Kidney capillary endothelial cell (primary cell): ENCODE measurements around the gene MEGF6.
"Not testable (repeated sequence)": the region's sequence is repeated elsewhere in the genome, so short reads cannot be mapped to it uniquely, and the experiment has no call there.

Experiments
- DNase-seq: peaks from one replicate; pipeline ENCODE4 v3.0.0-alpha.2; 2018; ENCODE audit warnings: low spot score

MEGF6 gene

DNA sequence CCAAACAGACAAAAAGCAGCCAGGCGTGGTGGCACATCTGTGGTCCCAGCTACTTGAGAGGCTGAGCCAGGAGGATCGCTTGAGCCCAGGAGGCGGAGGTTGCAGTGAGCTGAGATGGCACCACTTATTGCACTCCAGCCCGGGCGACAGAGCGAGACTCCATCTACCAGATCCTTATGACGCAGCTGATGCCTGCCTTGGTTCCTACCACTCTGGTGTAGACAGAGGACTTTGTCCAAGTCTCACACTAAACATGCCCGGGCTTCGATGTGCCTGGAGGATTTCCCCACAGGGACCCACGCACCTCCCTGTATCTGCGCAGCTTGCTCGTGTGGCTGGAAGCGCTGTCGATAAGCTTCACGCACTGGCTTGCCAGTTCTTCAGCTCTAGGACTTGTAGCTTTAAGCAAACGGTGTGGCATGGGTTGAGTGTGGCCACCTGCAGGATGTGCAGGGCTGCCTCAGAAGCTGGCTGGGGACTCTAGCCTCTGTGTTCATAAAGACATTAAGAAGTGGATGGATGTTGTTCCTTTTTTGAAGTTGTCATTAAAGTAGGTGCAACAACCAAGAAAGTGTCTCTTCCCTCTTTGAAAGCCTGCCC is 18.4 kb upstream of the MEGF6 start:
- no peak for DNase-seq

DNA sequence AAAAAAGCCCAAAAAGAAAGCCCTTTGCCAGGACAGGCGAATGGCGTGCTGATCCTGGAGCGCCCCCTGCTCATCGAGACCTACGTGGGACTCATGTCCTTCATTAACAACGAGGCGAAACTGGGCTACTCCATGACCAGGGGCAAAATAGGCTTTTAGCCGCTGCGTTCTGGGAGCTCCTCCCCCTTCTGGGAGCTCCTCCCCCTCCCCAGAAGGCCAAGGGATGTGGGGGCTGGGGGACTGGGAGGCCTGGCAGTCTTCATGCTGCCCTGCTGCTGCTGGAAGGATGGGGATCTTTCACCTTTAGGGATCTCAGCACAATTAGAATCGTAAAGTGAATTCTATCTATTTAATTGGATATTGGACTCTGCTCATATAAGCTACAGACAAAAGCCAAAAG is 17.1 kb upstream of the MEGF6 start:
- DNase-seq, result no peak

- no peak for DNase-seq
Observed at GRCh38 chr1:3627515-3628253, 16.4 kb upstream of the MEGF6 start.

DNA sequence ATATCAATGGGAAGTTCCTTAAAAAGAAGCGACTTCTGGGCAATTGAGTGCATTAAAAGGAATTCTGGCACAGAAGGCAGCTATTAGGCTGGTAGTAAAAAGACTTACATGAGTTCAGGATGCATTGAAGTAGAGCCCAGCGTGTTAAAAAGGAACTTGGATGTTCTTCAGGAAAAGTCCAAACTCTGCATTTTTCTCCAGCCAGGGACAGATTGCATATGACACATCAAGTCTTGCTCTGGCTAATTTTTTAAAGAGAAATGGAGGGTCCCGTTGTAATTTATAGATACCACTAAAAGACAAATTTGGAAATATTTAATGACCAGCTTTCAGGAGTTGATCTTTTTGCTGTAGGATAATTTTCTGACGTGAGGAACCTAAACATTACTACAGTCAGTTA is 14.7 kb upstream of the MEGF6 start:
- DNase-seq, result no peak

DNA sequence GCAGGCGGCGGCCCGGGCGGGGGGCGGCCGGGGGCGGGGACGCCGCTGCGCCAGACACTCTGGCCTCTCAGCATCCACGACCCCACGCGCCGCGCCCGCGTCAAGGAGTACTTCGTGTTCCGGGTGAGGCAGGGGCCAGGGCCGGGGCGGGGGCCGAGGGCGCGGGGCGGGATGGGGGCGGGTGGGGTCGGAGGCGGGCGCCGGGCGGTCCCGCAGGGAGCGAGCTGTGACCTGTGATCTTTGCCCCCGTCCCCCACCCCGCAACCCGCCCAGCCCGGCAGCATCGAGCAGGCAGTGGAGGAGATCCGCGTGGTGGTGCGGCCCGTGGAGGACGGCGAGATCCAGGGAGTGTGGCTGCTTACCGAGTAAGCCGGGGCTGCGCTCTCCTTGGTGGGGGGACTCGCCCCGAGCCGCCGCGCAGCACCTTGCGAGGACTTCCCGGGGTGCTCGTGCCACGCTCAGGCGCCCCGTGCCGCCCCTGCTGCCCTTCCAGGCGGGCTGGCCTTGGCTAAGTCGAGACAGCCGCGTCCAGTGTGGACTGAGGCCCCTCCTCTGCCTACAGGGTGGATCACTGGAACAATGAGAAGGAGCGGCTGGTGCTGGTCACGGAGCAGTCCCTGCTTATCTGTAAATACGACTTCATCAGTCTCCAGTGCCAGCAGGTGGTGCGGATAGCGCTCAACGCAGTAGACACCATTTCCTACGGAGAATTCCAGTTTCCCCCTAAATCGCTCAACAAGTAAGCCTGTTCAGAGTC is 14.0 kb upstream of the MEGF6 start:
- peak; percentile 26 for DNase-seq

- peak; percentile 94 for DNase-seq
Observed at GRCh38 chr1:3624200-3625136, 13.2 kb upstream of the MEGF6 start, which contains the start of gene TPRG1L. Gene TPRG1L (plus strand): TSS chr1:3625015. CDS start chr1:3625073, 58 bp downstream.

DNA sequence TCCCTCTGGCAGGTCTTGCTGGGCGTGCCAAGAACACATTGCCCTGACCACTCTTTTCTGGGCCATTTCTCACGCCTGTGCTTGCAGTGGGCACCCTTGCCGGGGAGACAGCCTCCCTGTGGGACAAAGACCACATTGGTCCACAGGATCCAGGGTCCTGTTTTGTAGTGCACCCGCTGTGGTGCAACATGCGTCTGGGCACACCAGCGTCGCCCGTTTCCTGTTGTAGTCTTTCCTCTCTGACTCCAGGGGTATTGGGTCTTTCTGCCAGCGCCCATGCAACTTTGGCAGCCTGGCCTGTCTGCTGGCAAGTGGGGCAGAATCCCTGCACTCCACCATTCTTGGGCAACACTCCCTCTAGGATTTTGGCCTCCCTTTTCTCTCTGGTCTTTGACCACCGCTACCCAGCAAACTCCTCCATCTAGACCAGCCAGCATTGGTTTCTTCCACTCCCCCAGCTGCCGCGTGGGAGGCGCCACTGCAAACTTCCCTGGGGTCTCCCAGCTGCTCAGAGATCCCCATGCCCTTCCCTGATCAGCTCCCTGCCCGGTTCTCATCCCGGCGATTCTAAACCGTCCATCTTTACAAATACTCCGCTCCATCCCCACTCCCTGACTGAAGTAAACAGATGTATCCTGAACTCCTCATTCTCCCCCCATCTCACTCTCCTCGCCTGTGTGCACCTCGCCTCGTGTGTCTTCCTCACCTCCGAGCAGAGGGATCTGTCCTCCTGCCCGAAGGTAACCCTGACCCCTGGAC is 12.3 kb upstream of the MEGF6 start:
- DNase-seq, result no peak

- DNase-seq, result not testable (repeated sequence)
Observed at GRCh38 chr1:3622102-3622501, 10.8 kb upstream of the MEGF6 start.

DNA sequence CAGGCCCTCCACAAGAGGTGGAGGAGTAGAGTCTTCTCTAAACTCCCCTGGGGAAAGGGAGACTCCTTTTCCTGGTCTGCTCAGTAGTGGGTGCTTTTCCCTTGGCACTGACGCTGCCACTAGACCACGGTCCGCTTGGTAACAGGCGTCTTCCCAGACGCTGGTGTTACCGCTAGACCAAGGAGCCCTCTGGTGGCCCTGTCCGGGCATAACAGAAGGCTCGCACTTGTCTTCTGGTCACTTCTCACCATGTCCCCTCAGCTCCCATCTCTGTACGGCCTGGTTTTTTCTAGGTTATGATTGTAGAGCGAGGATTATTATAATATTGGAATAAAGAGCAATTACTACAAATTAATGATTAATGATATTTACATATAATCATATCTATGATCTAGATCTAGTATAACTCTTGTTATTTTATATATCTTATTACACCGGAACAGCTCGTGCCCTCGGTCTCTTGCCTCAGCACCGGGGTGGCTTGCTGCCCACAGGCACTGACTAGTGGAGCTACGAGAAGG is 9.9 kb upstream of the MEGF6 start:
- peak; percentile 23 for DNase-seq

DNA sequence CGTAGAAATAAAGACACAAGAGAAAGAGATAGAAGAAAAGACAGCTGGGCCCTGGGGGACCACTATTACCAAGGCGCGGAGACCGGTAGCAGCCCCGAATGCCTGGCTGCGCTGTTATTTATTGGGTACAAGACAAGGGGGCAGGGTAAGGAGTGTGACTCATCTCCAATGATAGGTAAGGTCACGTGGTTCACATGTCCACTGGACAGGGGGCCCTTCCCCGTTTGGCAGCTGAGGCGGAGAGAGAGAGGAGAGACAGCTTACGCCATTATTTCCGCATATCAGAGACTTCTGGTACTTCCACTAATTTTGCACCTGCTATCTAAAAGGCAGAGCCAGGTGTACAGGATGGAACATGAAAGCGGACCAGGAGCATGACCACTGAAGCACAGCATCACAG is 9.4 kb upstream of the MEGF6 start:
- DNase-seq, result no peak

GRCh38 chr1:3618881-3619671 is 7.8 kb upstream of the MEGF6 start:
- peak; percentile 66 for DNase-seq

GRCh38 chr1:3618531-3618880 is 7.2 kb upstream of the MEGF6 start:
- no peak for DNase-seq

- DNase-seq, result no peak
Observed at GRCh38 chr1:3617806-3618345, 6.6 kb upstream of the MEGF6 start.

- DNase-seq, result no peak
Observed at GRCh38 chr1:3616861-3617260, 5.6 kb upstream of the MEGF6 start.

GRCh38 chr1:3614755-3615742 is 3.7 kb upstream of the MEGF6 start:
- DNase-seq, result no peak

DNA sequence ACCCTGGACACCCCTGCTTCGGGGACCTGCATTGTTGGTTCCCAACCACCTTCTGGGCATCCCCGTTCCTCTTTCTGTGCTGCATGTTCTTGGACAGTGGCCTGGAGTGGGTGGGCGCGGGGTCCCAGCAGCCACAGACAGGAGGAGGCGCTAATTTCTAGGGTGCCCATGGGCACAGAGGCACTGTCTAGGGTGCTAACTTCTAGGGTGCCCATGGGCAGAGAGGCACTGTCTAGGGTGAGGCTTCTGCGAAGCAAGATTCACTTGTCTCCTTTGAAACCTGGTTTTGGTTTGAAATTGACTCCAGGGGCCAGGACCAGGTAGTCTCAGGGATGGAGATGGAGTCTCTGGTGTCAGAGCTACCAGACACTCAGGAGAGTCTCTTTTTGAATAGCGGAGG is 815 bp upstream of the MEGF6 start:
- no peak for DNase-seq

GRCh38 chr1:3610527-3611169 is 660 bp downstream of the MEGF6 start:
- no peak for DNase-seq
